Body of pancreas (tissue), 4 donors: Measurements from ENCODE around the gene PYDC2. TPM values are rescaled to one million over a fixed set of nuclear protein-coding genes. Genes with fewer than 3 reads are reported as not detected.

Source experiments
- ATAC-seq: fragments of 150-250 bp; one replicate; pipeline ENCODE4 v1.9.1; 2016
- DNase-seq, 4 donors: peaks; one replicate each; pipeline ENCODE4 v3.0.0-alpha.2; 2019
- H3K27ac ChIP-seq, 4 donors: fragments of 200-600 bp; sonication (generic); 1 replicate in 3 of 4; 2 replicates in 1 of 4; pipeline versions ENCODE4 v1.5.1 to v1.6.1; 2016 to 2019; ENCODE audit warnings: mild to moderate bottlenecking in 1 of 4, mixed read lengths in 1 of 4, moderate library complexity in 1 of 4
- H3K27me3 ChIP-seq, 2 donors: fragments of 200-600 bp; sonication (generic); one replicate each; pipeline ENCODE4 v1.6.0; 2016; ENCODE audit warnings: mild to moderate bottlenecking in 1 of 2
- H3K36me3 ChIP-seq, 2 donors: fragments of 200-600 bp; sonication (generic); replicated peaks in 1 of 2; 2 replicates each; pipeline ENCODE4 v1.5.1; 2016; ENCODE audit warnings: low read depth in 2 of 2; ENCODE audit not compliant: insufficient read depth in 1 of 2
- H3K4me1 ChIP-seq: fragments of 200-600 bp; sonication (generic); one replicate; pipeline ENCODE4 v1.6.0; 2016
- H3K4me3 ChIP-seq, 2 donors: fragments of 200-600 bp; sonication (generic); 1 replicate in 1 of 2; 2 replicates in 1 of 2; pipeline ENCODE4 v1.5.1; 2016 to 2019
- H3K9me3 ChIP-seq, 3 donors: fragments of 200-600 bp; sonication (generic); 1 replicate in 2 of 3; 2 replicates in 1 of 3; pipeline ENCODE4 v1.5.1; 2016
- POLR2A ChIP-seq, 3 donors: fragments of 450-650 bp; IDR thresholded peaks; one replicate each; pipeline ENCODE4 v1.6.1; 2016; ENCODE audit warnings: antibody characterized with exemption in 3 of 3, mild to moderate bottlenecking in 2 of 3
- WGBS, 2 donors: methylation state at CpG; one replicate each; pipeline ENCODE4 v1.1.5; 2017; 5-methylcytosine and 5-hydroxymethylcytosine counted together
- intact Hi-C: fragments of 100-400 bp; cut with DNase I; formaldehyde crosslinking; loops from one replicate; pipeline ENCODE4 v1.15.1; 2023
- total RNA-seq, 2 donors: library from RNA; depleted of rRNA; stranded (reverse); fragments of >200 nt; gene quantifications; one replicate each; pipeline ENCODE4 v1.1.0, GENCODE V29; 2016
- TF ChIP-seq, protein P1 (sequence below), 7 experiments: fragments of 450-650 bp in 4 of 7; fragments of 200-600 bp in 3 of 7; sonication (generic) in 3 of 7; IDR thresholded peaks; one replicate each; pipeline ENCODE4 v1.5.1; 2016 to 2019; ENCODE audit warnings: antibody characterized with exemption in 7 of 7

Gene PYDC2
- total RNA-seq, 2 donors from 2014 or later = not detected

DNA sequence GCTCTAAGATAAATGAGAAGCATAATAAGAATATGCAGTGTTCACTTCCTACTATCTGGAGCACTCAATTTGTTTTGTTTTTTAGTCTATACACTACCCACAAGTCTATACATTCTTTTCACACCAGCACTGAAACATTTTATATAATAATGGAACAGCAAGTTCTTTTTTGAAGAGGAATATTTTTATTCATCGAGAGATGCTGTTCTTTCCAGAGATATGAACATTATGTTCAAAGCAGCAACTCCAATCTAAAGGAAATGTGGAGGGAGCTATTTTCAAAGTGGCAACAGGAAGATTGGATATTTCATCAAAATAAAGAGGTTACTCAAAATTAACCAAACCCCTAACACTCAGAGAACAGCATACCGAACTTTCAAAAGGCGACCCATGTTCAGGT, 16.4 kb upstream of the PYDC2 start:
- Histone ChIP-seq H3K36me3 (no peaks in the 10 kb centered on the region), H3K9me3 (no peaks in the 10 kb centered on the region), H3K4me1 (no peaks in the 10 kb centered on the region), H3K27ac (no peak overlapping the region), H3K27me3 (no peaks in the 10 kb centered on the region), H3K4me3 (no peak overlapping the region)
- ATAC-seq (no peak), DNase-seq (no peak)
- TF ChIP-seq, protein P1, sequence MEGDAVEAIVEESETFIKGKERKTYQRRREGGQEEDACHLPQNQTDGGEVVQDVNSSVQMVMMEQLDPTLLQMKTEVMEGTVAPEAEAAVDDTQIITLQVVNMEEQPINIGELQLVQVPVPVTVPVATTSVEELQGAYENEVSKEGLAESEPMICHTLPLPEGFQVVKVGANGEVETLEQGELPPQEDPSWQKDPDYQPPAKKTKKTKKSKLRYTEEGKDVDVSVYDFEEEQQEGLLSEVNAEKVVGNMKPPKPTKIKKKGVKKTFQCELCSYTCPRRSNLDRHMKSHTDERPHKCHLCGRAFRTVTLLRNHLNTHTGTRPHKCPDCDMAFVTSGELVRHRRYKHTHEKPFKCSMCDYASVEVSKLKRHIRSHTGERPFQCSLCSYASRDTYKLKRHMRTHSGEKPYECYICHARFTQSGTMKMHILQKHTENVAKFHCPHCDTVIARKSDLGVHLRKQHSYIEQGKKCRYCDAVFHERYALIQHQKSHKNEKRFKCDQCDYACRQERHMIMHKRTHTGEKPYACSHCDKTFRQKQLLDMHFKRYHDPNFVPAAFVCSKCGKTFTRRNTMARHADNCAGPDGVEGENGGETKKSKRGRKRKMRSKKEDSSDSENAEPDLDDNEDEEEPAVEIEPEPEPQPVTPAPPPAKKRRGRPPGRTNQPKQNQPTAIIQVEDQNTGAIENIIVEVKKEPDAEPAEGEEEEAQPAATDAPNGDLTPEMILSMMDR (IDR thresholded peaks at IDR 0.05) = no peak
- no peak for TF ChIP-seq POLR2A (IDR thresholded peaks at IDR 0.05)
- 72 to 84% methylated on average over 3 of the region's 3 CpGs for WGBS, 2 donors
- intact Hi-C loops = no loop called here

DNA sequence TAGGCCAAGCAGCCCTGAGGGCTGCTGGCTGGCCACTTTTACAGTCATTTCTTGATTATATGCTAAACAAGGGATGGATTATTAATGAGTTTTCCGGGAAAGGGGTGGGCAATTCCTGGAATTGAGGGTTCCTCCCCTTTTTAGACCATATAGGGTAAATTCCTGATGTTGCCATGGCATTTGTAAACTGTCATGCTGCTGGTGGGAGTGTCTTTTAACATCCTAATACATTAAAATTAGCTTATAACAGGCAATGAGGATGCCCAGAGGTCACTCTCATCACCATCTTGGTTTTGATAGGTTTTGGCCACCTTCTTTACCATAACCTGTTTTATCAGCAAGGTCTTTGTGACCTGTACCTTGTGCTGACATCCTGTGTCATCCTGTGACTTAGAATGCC, 11.7 kb upstream of the PYDC2 start:
- no peak overlapping the region for H3K4me3 ChIP-seq
- ATAC-seq (no peak), DNase-seq (no peak)
- H3K27me3 ChIP-seq = no peaks in the 10 kb centered on the region
- no peaks in the 10 kb centered on the region for H3K9me3 ChIP-seq
- H3K4me1 ChIP-seq = no peaks in the 10 kb centered on the region
- H3K36me3 ChIP-seq = no peaks in the 10 kb centered on the region
- no peak for TF ChIP-seq POLR2A (IDR thresholded peaks at IDR 0.05)
- TF ChIP-seq, protein P1 (IDR thresholded peaks at IDR 0.05) = no peak
- H3K27ac ChIP-seq = no peak overlapping the region
- WGBS, 2 donors = 0 to 40% methylated on average over 1 of the region's 1 CpG
- intact Hi-C loops = no loop called here

GRCh38 chr3:191455257-191455952, 5.6 kb upstream of the PYDC2 start:
- Histone ChIP-seq H3K4me3 (no peak overlapping the region), H3K27me3 (no peaks in the 10 kb centered on the region), H3K27ac (no peak overlapping the region), H3K9me3 (no peaks in the 10 kb centered on the region), H3K4me1 (no peaks in the 10 kb centered on the region), H3K36me3 (no peaks in the 10 kb centered on the region)
- DNase-seq = no peak
- intact Hi-C loops = no loop called here
- no peak for TF ChIP-seq POLR2A (IDR thresholded peaks at IDR 0.05)
- TF ChIP-seq, protein P1 (IDR thresholded peaks at IDR 0.05) = no peak
- ATAC-seq = no peak
- 18% methylated on average over 3 of the region's 3 CpGs for WGBS, 2 donors

DNA sequence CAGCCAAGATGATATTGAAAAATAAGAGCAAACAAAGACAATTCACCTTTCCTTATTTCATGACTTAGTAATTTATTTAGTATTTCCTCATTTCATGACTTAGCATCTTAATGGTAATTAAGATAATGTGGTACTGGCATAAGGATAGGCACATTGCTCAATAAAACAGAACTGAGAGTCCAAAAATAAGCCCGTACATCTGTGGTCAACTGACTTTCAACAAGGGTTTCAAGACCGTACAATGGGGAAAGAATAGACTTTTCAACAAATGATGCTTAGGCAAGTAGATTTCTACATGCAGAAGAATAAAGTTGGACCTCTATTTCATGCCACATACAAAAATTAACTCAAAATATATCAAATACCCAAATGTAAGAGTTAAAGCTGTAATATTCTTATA, 603 bp upstream of the PYDC2 start:
- Histone ChIP-seq H3K9me3 (no peaks in the 10 kb centered on the region), H3K4me1 (no peaks in the 10 kb centered on the region), H3K36me3 (no peaks in the 10 kb centered on the region), H3K27ac (no peak overlapping the region), H3K27me3 (no peaks in the 10 kb centered on the region), H3K4me3 (no peak overlapping the region)
- 50 to 81% methylated on average over 2 of the region's 2 CpGs for WGBS, 2 donors
- DNase-seq (no peak), ATAC-seq (no peak)
- intact Hi-C loops = no loop called here
- TF ChIP-seq, protein P1 (IDR thresholded peaks at IDR 0.05) = no peak
- no peak for TF ChIP-seq POLR2A (IDR thresholded peaks at IDR 0.05)

DNA sequence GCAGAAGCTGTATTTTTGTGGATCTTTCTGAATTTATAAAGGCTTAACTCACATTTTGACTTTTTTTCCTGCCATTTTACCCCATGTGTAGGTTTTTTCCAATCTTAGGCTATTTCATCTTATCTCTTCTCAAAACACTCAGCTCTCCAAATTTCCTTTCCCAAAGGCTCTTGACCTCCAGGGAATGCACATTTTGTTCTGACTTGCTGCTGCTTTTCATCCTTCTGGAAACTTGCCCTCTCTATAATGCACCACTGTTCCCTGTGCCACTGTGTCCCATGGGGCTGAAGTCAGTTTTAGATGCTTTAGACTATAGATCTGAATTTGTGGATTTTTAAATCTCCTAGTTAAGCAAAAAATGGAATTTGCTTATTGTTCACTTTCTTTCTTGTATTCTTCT, 9.1 kb downstream of the PYDC2 start:
- DNase-seq = no peak
- no peaks in the 10 kb centered on the region for H3K36me3 ChIP-seq
- no peaks in the 10 kb centered on the region for H3K27me3 ChIP-seq
- no peak for ATAC-seq
- H3K9me3 ChIP-seq = no peaks in the 10 kb centered on the region
- no peak overlapping the region for H3K4me3 ChIP-seq
- intact Hi-C loops = no loop called here
- no peak overlapping the region for H3K27ac ChIP-seq
- no peaks in the 10 kb centered on the region for H3K4me1 ChIP-seq
- TF ChIP-seq, protein P1 (IDR thresholded peaks at IDR 0.05) = no peak
- TF ChIP-seq POLR2A (IDR thresholded peaks at IDR 0.05) = no peak
